GM19023 (cell line): Measurements from ENCODE around the gene LRRC4B.

Experiments used
- ATAC-seq: cut with Tn5 transposase; IDR thresholded peaks from one replicate; pipeline ENCODE4 v1.9.1; 2021; ENCODE audit warnings: mild to moderate bottlenecking, moderate library complexity; ENCODE audit not compliant: unreplicated experiment

The LRRC4B gene

GRCh38 chr19:50554212-50554611, 14.0 kb downstream of the LRRC4B start:
- no peak for ATAC-seq

- ATAC-seq: no peak
These were observed 15.0 kb downstream of the LRRC4B start for GRCh38 chr19:50553134-50553703.

- no peak for ATAC-seq
These were observed 15.7 kb downstream of the LRRC4B start for GRCh38 chr19:50552540-50552939.

GRCh38 chr19:50551715-50552187, 16.5 kb downstream of the LRRC4B start:
- ATAC-seq: no peak

- ATAC-seq: no peak
These were observed 17.1 kb downstream of the LRRC4B start for GRCh38 chr19:50551034-50551714.

GRCh38 chr19:50550594-50550966, 17.7 kb downstream of the LRRC4B start:
- ATAC-seq: no peak

GRCh38 chr19:50549927-50550593, 18.2 kb downstream of the LRRC4B start:
- ATAC-seq: no peak

- ATAC-seq: no peak
These were observed 18.9 kb downstream of the LRRC4B start for GRCh38 chr19:50549059-50549926.

GRCh38 chr19:50548191-50549058, 19.8 kb downstream of the LRRC4B start:
- ATAC-seq: no peak

- no peak for ATAC-seq
These were observed 20.6 kb downstream of the LRRC4B start for GRCh38 chr19:50547385-50548190.

- no peak for ATAC-seq
These were observed 21.6 kb downstream of the LRRC4B start for GRCh38 chr19:50546527-50547221.

- ATAC-seq: no peak
These were observed 25.3 kb downstream of the LRRC4B start for GRCh38 chr19:50542943-50543342.

- no peak for ATAC-seq
These were observed 30.4 kb downstream of the LRRC4B start for GRCh38 chr19:50537769-50538230.

- no peak for ATAC-seq
These were observed 30.9 kb downstream of the LRRC4B start for GRCh38 chr19:50537306-50537685.

GRCh38 chr19:50536662-50537305, 31.5 kb downstream of the LRRC4B start:
- no peak for ATAC-seq

GRCh38 chr19:50535672-50536187, 32.5 kb downstream of the LRRC4B start:
- ATAC-seq: no peak

GRCh38 chr19:50534478-50534877, 33.8 kb downstream of the LRRC4B start:
- ATAC-seq: no peak

GRCh38 chr19:50532952-50533351, 35.3 kb downstream of the LRRC4B start:
- no peak for ATAC-seq
